Smooth muscle cell of the pulmonary artery (primary cell): ENCODE results near the gene NFATC2. TPM values are rescaled to one million over a fixed set of nuclear protein-coding genes. Genes with fewer than 3 reads are reported as not detected.

ENCODE experiments used
- total RNA-seq: library from RNA; depleted of rRNA; stranded (reverse); fragments of >200 nt; gene quantifications from 2 replicates; pipeline ENCODE4 v1.2.3, GENCODE V29; 2014

Gene NFATC2
- total RNA-seq = 0.26 and 0.30 TPM in 2 replicates

DNA sequence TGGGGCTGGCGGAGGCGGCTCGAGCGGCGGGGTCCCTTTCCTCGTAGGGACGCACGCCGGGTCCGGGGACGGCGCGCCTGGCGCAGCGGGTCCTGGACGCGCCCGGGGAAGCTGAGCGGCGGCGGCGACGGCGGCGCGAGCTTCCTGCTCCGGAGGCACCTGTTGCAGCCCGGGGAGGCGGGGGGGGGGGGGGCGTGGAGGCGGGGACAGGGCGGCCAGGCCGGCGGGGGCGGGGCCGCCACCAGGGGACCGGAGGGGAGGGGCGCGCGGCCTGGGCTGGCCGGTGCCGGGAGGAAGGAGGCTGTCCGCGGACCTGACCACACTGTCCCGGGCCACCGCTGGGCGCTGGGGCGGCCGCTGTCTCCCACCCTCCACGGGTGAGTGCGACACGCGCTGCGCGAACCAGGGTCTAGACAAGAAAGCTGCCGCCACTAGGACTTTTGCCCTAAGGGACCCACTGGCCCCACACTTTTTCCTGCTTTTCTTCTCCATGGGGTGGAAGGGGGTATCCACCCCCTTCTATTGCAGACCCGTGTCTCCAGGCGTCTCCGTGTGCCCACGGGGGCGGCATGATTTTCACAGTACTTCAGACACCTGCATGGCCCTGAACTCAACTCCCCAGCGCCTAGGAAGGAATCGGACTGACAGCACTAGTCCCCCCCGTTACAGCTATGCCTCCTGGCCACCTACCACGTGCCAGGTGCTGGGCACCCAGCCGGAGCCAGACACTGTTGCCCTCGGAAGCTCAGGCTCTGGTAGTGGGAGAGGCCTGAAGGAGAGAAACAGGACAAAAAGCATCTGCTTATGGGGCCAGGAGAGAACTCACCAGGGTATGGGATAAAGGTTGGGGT, at the start of gene NFATC2:
NFATC2 (minus strand) TSS at position 149 of the 851 bp plus-strand sequence. CDS start 220 bp downstream, outside the sequence.

Other genes starting within 250 kb of the NFATC2 start
- 44.8 and 55.8 TPM in 2 replicates for gene ATP9A, start 225.7 kb upstream of the NFATC2 start, total RNA-seq